ENCODE data around the gene NOC4L. TPM values are rescaled to one million over a fixed set of nuclear protein-coding genes. Genes with fewer than 3 reads are reported as not detected.

Gene NOC4L
- polyA plus RNA-seq, 3 donors = 7.3 to 18.0 (median 17.9) TPM

DNA sequence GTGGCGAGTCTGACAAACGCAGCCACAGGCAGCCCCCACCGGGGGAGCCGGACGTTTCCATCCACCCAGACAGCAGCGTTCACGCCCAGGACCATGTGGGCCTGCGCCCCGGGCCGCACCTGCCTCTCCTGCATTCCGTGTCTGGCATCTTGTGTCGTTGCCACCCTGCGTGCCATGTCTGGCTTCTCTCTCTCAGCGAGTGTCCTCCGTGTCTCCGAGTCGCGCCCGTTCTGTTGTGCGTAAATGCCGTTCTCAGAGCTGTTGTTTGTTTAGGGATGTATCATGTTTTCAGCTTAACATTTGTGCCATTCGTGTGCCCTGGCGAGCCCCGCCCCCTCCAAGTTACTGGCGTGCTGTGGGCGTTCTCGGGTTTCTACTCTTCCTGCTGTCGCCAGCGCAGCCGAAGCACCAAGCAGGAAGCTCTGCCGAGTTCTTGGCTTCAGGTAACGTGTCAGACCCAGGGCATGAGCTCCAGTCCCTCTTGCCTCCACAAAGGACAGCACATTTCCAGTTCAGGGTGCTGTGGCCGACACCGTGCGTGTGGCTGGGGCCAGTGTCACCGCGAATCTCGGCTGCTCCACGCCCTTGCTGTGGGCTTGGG, 34.6 kb downstream of the NOC4L start:
- WGBS (ENCODE audit: insufficient coverage) = 66% methylated on average over 36 of the region's 39 CpGs
- Histone ChIP-seq H3K79me2 (ENCODE audit: insufficient read depth, low read length) (no peaks in the 10 kb centered on the region), H2AFZ (ENCODE audit: insufficient read depth, low read depth, low read length, poor library complexity, severe bottlenecking) (peak overlapping the region; percentile 57), H3K4me2 (replicated peaks; ENCODE audit: extremely low read depth, low read length, poor library complexity, severe bottlenecking) (peak overlapping the region; percentile 24), H3K27me3 (ENCODE audit: control insufficient read depth in 2 of 2, insufficient read depth in 2 of 2, low read length in 2 of 2) (peaks cover 0 to 7% of the 10 kb centered on the region in 2 donors), H3K36me3 (replicated peaks in 1 of 2; ENCODE audit: control insufficient read depth in 1 of 2, insufficient read depth in 2 of 2, low read length in 2 of 2) (no peaks in the 10 kb centered on the region), H3K9me3 (replicated peaks in 1 of 2; ENCODE audit: control insufficient read depth in 1 of 2, insufficient read depth in 1 of 2, low read length in 2 of 2) (no peaks in the 10 kb centered on the region), H3K4me1 (ENCODE audit: control insufficient read depth in 1 of 2, insufficient read depth in 2 of 2, low read length in 2 of 2) (peaks cover 7 to 11% of the 10 kb centered on the region in 2 donors), H4K20me1 (ENCODE audit: insufficient read depth, low read length) (no peaks in the 10 kb centered on the region), H3K27ac (ENCODE audit: low read depth in 1 of 2, low read length in 2 of 2) (no peak overlapping the region), H3K4me3 (replicated peaks in 1 of 3; ENCODE audit: low read depth in 2 of 3, low read length in 3 of 3) (no peak overlapping the region), H3K9ac (ENCODE audit: insufficient read depth, low read length, poor library complexity, severe bottlenecking) (no peak overlapping the region)
- intact Hi-C loops (cut with micrococcal nuclease) = no loop called here
- no peak for DNase-seq
- H3K27ac Mint-ChIP-seq = peak overlapping the region in 1 of 7 donors; percentile 3
- H3K4me1 Mint-ChIP-seq = peaks cover 11% of the 10 kb centered on the region
- TF ChIP-seq, protein P1, sequence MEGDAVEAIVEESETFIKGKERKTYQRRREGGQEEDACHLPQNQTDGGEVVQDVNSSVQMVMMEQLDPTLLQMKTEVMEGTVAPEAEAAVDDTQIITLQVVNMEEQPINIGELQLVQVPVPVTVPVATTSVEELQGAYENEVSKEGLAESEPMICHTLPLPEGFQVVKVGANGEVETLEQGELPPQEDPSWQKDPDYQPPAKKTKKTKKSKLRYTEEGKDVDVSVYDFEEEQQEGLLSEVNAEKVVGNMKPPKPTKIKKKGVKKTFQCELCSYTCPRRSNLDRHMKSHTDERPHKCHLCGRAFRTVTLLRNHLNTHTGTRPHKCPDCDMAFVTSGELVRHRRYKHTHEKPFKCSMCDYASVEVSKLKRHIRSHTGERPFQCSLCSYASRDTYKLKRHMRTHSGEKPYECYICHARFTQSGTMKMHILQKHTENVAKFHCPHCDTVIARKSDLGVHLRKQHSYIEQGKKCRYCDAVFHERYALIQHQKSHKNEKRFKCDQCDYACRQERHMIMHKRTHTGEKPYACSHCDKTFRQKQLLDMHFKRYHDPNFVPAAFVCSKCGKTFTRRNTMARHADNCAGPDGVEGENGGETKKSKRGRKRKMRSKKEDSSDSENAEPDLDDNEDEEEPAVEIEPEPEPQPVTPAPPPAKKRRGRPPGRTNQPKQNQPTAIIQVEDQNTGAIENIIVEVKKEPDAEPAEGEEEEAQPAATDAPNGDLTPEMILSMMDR (IDR thresholded peaks at IDR 0.05) = no peak
- peak overlapping the region in 1 of 2 donors; percentile 80 for H3K4me3 Mint-ChIP-seq
- peaks cover 0 to 8% (median 2%) of the 10 kb centered on the region in 7 donors for H3K9me3 Mint-ChIP-seq
- no peaks in the 10 kb centered on the region for H3K36me3 Mint-ChIP-seq
- H3K27me3 Mint-ChIP-seq (ENCODE audit: low read depth in 3 of 3) = peaks cover 6 to 24% (median 14%) of the 10 kb centered on the region in 3 donors

DNA sequence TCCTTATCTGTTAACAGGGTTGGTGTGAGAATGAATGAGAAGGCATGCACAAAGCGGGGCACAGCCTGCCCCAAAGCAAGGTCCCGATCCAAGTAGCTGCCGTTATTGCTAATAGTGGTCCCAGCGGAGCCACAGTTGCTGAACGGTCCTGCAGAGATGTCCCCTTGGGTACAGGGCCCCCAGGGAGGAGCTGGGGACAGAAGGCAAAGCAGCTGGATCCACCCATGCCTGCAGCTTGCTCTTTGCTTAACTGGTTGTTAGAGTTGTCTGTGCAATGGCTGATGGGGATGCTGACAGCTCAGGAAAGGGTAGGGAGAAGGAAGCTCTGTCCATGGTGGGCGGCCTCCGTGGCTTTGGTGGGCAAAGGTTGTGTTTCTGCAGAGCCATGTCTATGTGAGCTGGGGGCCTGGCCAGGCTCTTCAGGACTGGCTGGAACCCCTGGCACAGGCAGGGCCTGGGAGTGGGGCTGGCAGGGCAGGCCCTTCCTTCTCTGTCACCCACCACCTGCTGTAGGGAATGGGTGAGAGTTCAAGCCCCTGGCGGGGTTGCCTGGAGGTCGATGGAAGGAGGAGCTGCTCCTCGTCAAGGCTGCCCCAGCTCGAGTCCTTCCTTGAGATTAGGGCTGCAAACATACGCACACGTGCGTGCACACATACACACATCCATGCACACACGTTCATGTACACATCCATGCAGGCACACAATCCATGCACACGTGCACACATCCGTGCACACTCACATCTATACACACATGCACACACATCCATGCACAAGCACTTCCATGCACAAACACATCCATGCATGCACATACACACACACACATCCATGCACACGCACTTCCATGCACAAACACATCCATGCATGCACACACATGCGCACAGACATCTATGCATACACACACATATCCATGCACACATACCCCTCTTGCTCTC, 35.4 kb downstream of the NOC4L start:
- WGBS (ENCODE audit: insufficient coverage) = 85% methylated on average over 17 of the region's 19 CpGs
- no peaks in the 10 kb centered on the region for H4K20me1 ChIP-seq (ENCODE audit: insufficient read depth, low read length)
- H3K4me3 ChIP-seq (replicated peaks in 1 of 3; ENCODE audit: low read depth in 2 of 3, low read length in 3 of 3) = no peak overlapping the region
- no peak overlapping the region for H3K27ac ChIP-seq (ENCODE audit: low read depth in 1 of 2, low read length in 2 of 2)
- H3K9ac ChIP-seq (ENCODE audit: insufficient read depth, low read length, poor library complexity, severe bottlenecking) = no peak overlapping the region
- H3K9me3 ChIP-seq (replicated peaks in 1 of 2; ENCODE audit: control insufficient read depth in 1 of 2, insufficient read depth in 1 of 2, low read length in 2 of 2) = no peaks in the 10 kb centered on the region
- no peak overlapping the region for H3K4me2 ChIP-seq (replicated peaks; ENCODE audit: extremely low read depth, low read length, poor library complexity, severe bottlenecking)
- H3K27ac Mint-ChIP-seq = peak overlapping the region in 1 of 7 donors; percentile 11
- H3K79me2 ChIP-seq (ENCODE audit: insufficient read depth, low read length) = no peaks in the 10 kb centered on the region
- no peaks in the 10 kb centered on the region for H3K36me3 ChIP-seq (replicated peaks in 1 of 2; ENCODE audit: control insufficient read depth in 1 of 2, insufficient read depth in 2 of 2, low read length in 2 of 2)
- H3K4me1 Mint-ChIP-seq = peaks cover 11% of the 10 kb centered on the region
- peaks cover 0 to 14% of the 10 kb centered on the region in 2 donors for H3K27me3 ChIP-seq (ENCODE audit: control insufficient read depth in 2 of 2, insufficient read depth in 2 of 2, low read length in 2 of 2)
- peaks cover 9 to 26% (median 19%) of the 10 kb centered on the region in 3 donors for H3K27me3 Mint-ChIP-seq (ENCODE audit: low read depth in 3 of 3)
- H3K4me3 Mint-ChIP-seq = peak overlapping the region in 1 of 2 donors; percentile 22
- H3K4me1 ChIP-seq (ENCODE audit: control insufficient read depth in 1 of 2, insufficient read depth in 2 of 2, low read length in 2 of 2) = peaks cover 7 to 11% of the 10 kb centered on the region in 2 donors
- TF ChIP-seq, protein P1 (IDR thresholded peaks at IDR 0.05) = no peak
- H3K9me3 Mint-ChIP-seq = peaks cover 0 to 10% (median 2%) of the 10 kb centered on the region in 7 donors
- DNase-seq = no peak
- no peak overlapping the region for H2AFZ ChIP-seq (ENCODE audit: insufficient read depth, low read depth, low read length, poor library complexity, severe bottlenecking)
- no peaks in the 10 kb centered on the region for H3K36me3 Mint-ChIP-seq
- intact Hi-C loops (cut with micrococcal nuclease) = no loop called here

Measured in CD14-positive monocyte (primary cell).